HG02981 (cell line): ENCODE results near the gene CGN.

Source experiments
- ATAC-seq: cut with Tn5 transposase; IDR thresholded peaks from one replicate; pipeline ENCODE4 v1.9.1; 2021; ENCODE audit warnings: mild to moderate bottlenecking, moderate library complexity; ENCODE audit not compliant: unreplicated experiment

Gene CGN

GRCh38 chr1:151510957-151511635 lies at the start of gene CGN:
TSS of gene CGN (plus strand) at chr1:151511387. CDS start at chr1:151518520, 7,133 bp downstream.
- ATAC-seq: peak; percentile 74

GRCh38 chr1:151461694-151462093 lies 49.5 kb upstream of the CGN start:
- ATAC-seq: no peak

GRCh38 chr1:151465026-151465425 lies 46.2 kb upstream of the CGN start:
- ATAC-seq: no peak

- no peak for ATAC-seq
Observed at GRCh38 chr1:151472856-151473731, 38.1 kb upstream of the CGN start.

GRCh38 chr1:151474745-151475144 lies 36.4 kb upstream of the CGN start:
- no peak for ATAC-seq

- no peak for ATAC-seq
Observed at GRCh38 chr1:151475175-151475574, 36.0 kb upstream of the CGN start.

GRCh38 chr1:151476083-151476482 lies 35.1 kb upstream of the CGN start:
- ATAC-seq: no peak

- ATAC-seq: no peak
Observed at GRCh38 chr1:151477066-151477465, 34.1 kb upstream of the CGN start.

GRCh38 chr1:151478140-151478812 lies 32.9 kb upstream of the CGN start:
- no peak for ATAC-seq

GRCh38 chr1:151478923-151479322 lies 32.3 kb upstream of the CGN start:
- ATAC-seq: no peak

GRCh38 chr1:151479462-151479861 lies 31.7 kb upstream of the CGN start:
- ATAC-seq: no peak

- no peak for ATAC-seq
Observed at GRCh38 chr1:151482017-151482416, 29.2 kb upstream of the CGN start.

GRCh38 chr1:151485685-151486255 lies 25.4 kb upstream of the CGN start:
- ATAC-seq: no peak

- ATAC-seq: no peak
Observed at GRCh38 chr1:151486557-151486956, 24.6 kb upstream of the CGN start.

- ATAC-seq: no peak
Observed at GRCh38 chr1:151491641-151492040, 19.5 kb upstream of the CGN start.

- ATAC-seq: no peak
Observed at GRCh38 chr1:151492120-151492519, 19.1 kb upstream of the CGN start.

GRCh38 chr1:151493042-151493441 lies 18.1 kb upstream of the CGN start:
- ATAC-seq: no peak

GRCh38 chr1:151494741-151495281 lies 16.4 kb upstream of the CGN start:
- ATAC-seq: no peak

- ATAC-seq: no peak
Observed at GRCh38 chr1:151495316-151495715, 15.9 kb upstream of the CGN start.

GRCh38 chr1:151499365-151499764 lies 11.8 kb upstream of the CGN start:
- ATAC-seq: no peak

GRCh38 chr1:151499930-151500329 lies 11.3 kb upstream of the CGN start:
- no peak for ATAC-seq
